Trophoblast cell (in vitro differentiated cells and primary cell): ENCODE data around the gene SPATA33.
A peak's percentile ranks its signal among the peaks of the same experiment; 100 is the strongest.
"Not testable (repeated sequence)": the region's sequence is repeated elsewhere in the genome, so short reads cannot be mapped to it uniquely, and the experiment has no call there.

Experiments used
- DNase-seq, 2 donors: peaks; one replicate each; pipeline ENCODE4 v3.0.0-alpha.2; 2016
- H2AFZ ChIP-seq: 2 replicates; pipeline ENCODE4 v1.6.1; 2013; ENCODE audit warnings: low read length, moderate library complexity, mild to moderate bottlenecking; ENCODE audit not compliant: insufficient read depth, poor library complexity
- H2AK5ac ChIP-seq: 2 replicates; pipeline ENCODE4 v1.6.1; 2013; ENCODE audit warnings: mild to moderate bottlenecking, low read length
- H2BK120ac ChIP-seq: 2 replicates; pipeline ENCODE4 v1.6.1; 2013; ENCODE audit warnings: low read length, mild to moderate bottlenecking, moderate library complexity; ENCODE audit not compliant: insufficient read depth, poor library complexity
- H2BK12ac ChIP-seq: 2 replicates; pipeline ENCODE4 v1.6.1; 2013; ENCODE audit warnings: mild to moderate bottlenecking, low read length, moderate library complexity
- H2BK5ac ChIP-seq: 2 replicates; pipeline ENCODE4 v1.6.1; 2013; ENCODE audit warnings: low read length, low read depth, moderate library complexity, mild to moderate bottlenecking; ENCODE audit not compliant: poor library complexity
- H3K14ac ChIP-seq: 2 replicates; pipeline ENCODE4 v1.6.1; 2013; ENCODE audit warnings: mild to moderate bottlenecking, low read length
- H3K18ac ChIP-seq: 2 replicates; pipeline ENCODE4 v1.6.1; 2013; ENCODE audit warnings: mild to moderate bottlenecking, low read length
- H3K23ac ChIP-seq: 2 replicates; pipeline ENCODE4 v1.6.1; 2013; ENCODE audit warnings: low read length
- H3K27ac ChIP-seq: 2 replicates; pipeline ENCODE4 v1.5.1; 2013; ENCODE audit warnings: low read depth, mild to moderate bottlenecking, inconsistent platforms, low read length, moderate library complexity
- H3K27me3 ChIP-seq: 2 replicates; pipeline ENCODE4 v1.6.1; 2013; ENCODE audit warnings: inconsistent platforms, mild to moderate bottlenecking, low read length, moderate library complexity; ENCODE audit not compliant: insufficient read depth
- H3K36me3 ChIP-seq, 2 experiments: 1 replicate in 1 of 2; 2 replicates in 1 of 2; pipeline ENCODE4 v1.6.1; 2013; ENCODE audit warnings: low read length in 2 of 2, mild to moderate bottlenecking in 2 of 2, moderate library complexity in 1 of 2; ENCODE audit not compliant: insufficient read depth in 2 of 2, control insufficient read depth in 1 of 2
- H3K4ac ChIP-seq: 2 replicates; pipeline ENCODE4 v1.6.1; 2013; ENCODE audit warnings: low read depth, mild to moderate bottlenecking, low read length, moderate library complexity
- H3K4me1 ChIP-seq, 2 experiments: 1 replicate in 1 of 2; 2 replicates in 1 of 2; pipeline ENCODE4 v1.6.1; 2013; ENCODE audit warnings: low read length in 2 of 2, mild to moderate bottlenecking in 2 of 2, moderate library complexity in 1 of 2; ENCODE audit not compliant: insufficient read depth in 2 of 2, control insufficient read depth in 1 of 2
- H3K4me2 ChIP-seq: 2 replicates; pipeline ENCODE4 v1.6.1; 2013; ENCODE audit warnings: inconsistent platforms, mild to moderate bottlenecking, low read length, moderate library complexity
- H3K4me3 ChIP-seq: 2 replicates; pipeline ENCODE4 v1.5.1; 2013; ENCODE audit warnings: mild to moderate bottlenecking, low read depth, low read length, inconsistent platforms
- H3K79me1 ChIP-seq: one replicate; pipeline ENCODE4 v1.6.1; 2013; ENCODE audit warnings: low read length
- H3K79me2 ChIP-seq: 2 replicates; pipeline ENCODE4 v1.6.1; 2013; ENCODE audit warnings: low read length, mild to moderate bottlenecking; ENCODE audit not compliant: control insufficient read depth, insufficient read depth, poor library complexity
- H3K9ac ChIP-seq: 2 replicates; pipeline ENCODE4 v1.6.1; 2013; ENCODE audit warnings: mild to moderate bottlenecking, low read length
- H3K9me3 ChIP-seq: 2 replicates; pipeline ENCODE4 v1.6.1; 2013; ENCODE audit warnings: low read depth, mild to moderate bottlenecking, control low read depth, inconsistent platforms, low read length; ENCODE audit not compliant: insufficient read depth
- H4K12ac ChIP-seq: 2 replicates; pipeline ENCODE4 v1.6.1; 2013; ENCODE audit warnings: low read depth, mild to moderate bottlenecking, low read length, moderate library complexity
- H4K8ac ChIP-seq: 2 replicates; pipeline ENCODE4 v1.6.1; 2013; ENCODE audit warnings: low read depth, mild to moderate bottlenecking, low read length, moderate library complexity
- H4K91ac ChIP-seq: one replicate; pipeline ENCODE4 v1.6.1; 2013; ENCODE audit warnings: low read depth, mild to moderate bottlenecking, low read length, moderate library complexity
- WGBS: extraction: QIAGEN DNeasy Blood & Tissue Kit; methylation state at CpG from one replicate; pipeline ENCODE4 v1.1.7; 2013; ENCODE audit warnings: missing lambda C conversion rate; ENCODE audit not compliant: insufficient read length, insufficient coverage; ENCODE audit errors: extremely low coverage; 5-methylcytosine and 5-hydroxymethylcytosine counted together

Gene SPATA33

GRCh38 chr16:89660146-89660545 is 2.5 kb downstream of the SPATA33 start:
- Histone ChIP-seq H2AK5ac (no peak overlapping the region), H2BK120ac (no peak overlapping the region), H3K4me3 (no peak overlapping the region), H3K4me1 (peaks cover 12 to 13% of the 10 kb centered on the region in 2 experiments), H2AFZ (no peak overlapping the region), H3K18ac (no peak overlapping the region), H3K9me3 (peaks cover 8% of the 10 kb centered on the region), H4K8ac (no peak overlapping the region), H4K91ac (no peak overlapping the region), H3K79me2 (peaks cover 17% of the 10 kb centered on the region), H3K79me1 (peaks cover 6% of the 10 kb centered on the region), H3K23ac (no peak overlapping the region), H3K4me2 (no peak overlapping the region), H3K27ac (no peak overlapping the region), H4K12ac (no peak overlapping the region), H3K9ac (no peak overlapping the region), H3K27me3 (no peaks in the 10 kb centered on the region), H2BK5ac (no peak overlapping the region), H3K14ac (no peak overlapping the region), H3K36me3 (peaks cover 27 to 29% of the 10 kb centered on the region in 2 experiments), H2BK12ac (no peak overlapping the region), H3K4ac (no peak overlapping the region)
- no peak for DNase-seq
- WGBS, result no CpG with 5 or more reads among the region's 7 CpGs

- no peak for DNase-seq
- Histone ChIP-seq H3K14ac (no peak overlapping the region), H2BK12ac (no peak overlapping the region), H3K4me3 (no peak overlapping the region), H3K79me2 (peaks cover 17% of the 10 kb centered on the region), H2BK5ac (no peak overlapping the region), H2BK120ac (no peak overlapping the region), H4K91ac (no peak overlapping the region), H4K12ac (no peak overlapping the region), H3K27ac (no peak overlapping the region), H3K79me1 (peaks cover 6% of the 10 kb centered on the region), H3K4me2 (no peak overlapping the region), H3K27me3 (no peaks in the 10 kb centered on the region), H3K18ac (no peak overlapping the region), H3K36me3 (peaks cover 26 to 31% of the 10 kb centered on the region in 2 experiments), H2AFZ (no peak overlapping the region), H2AK5ac (no peak overlapping the region), H4K8ac (no peak overlapping the region), H3K23ac (no peak overlapping the region), H3K9me3 (peaks cover 10% of the 10 kb centered on the region), H3K9ac (no peak overlapping the region), H3K4ac (no peak overlapping the region), H3K4me1 (peaks cover 12% of the 10 kb centered on the region in 2 experiments)
- WGBS, result no CpG with 5 or more reads among the region's 9 CpGs
Observed at GRCh38 chr16:89661215-89661614, 3.6 kb downstream of the SPATA33 start.

GRCh38 chr16:89664238-89664637 is 6.6 kb downstream of the SPATA33 start:
- not testable (repeated sequence) for H3K4ac ChIP-seq, H3K4me3 ChIP-seq, H3K79me2 ChIP-seq, H4K12ac ChIP-seq, H3K23ac ChIP-seq, H3K14ac ChIP-seq, H3K79me1 ChIP-seq, H2BK5ac ChIP-seq, H2AFZ ChIP-seq, H3K4me1 ChIP-seq, H4K8ac ChIP-seq, H4K91ac ChIP-seq, DNase-seq, H3K27me3 ChIP-seq, H2BK120ac ChIP-seq, H2BK12ac ChIP-seq, H3K4me2 ChIP-seq, H3K27ac ChIP-seq, H3K9ac ChIP-seq, H2AK5ac ChIP-seq, H3K18ac ChIP-seq
- Histone ChIP-seq H3K36me3 (peaks cover 27 to 32% of the 10 kb centered on the region in 2 experiments), H3K9me3 (peaks cover 14% of the 10 kb centered on the region)
- no CpG with 5 or more reads among the region's 11 CpGs for WGBS

GRCh38 chr16:89667000-89667399 is 9.4 kb downstream of the SPATA33 start:
- peak in 1 of 2 donors; percentile 54 for DNase-seq
- H3K14ac ChIP-seq, result not testable (repeated sequence)

More at GRCh38 chr16:89667000-89667399, 9.4 kb downstream of the SPATA33 start:
- H3K4me2 ChIP-seq, H2AK5ac ChIP-seq, H4K8ac ChIP-seq, H3K23ac ChIP-seq, H3K4ac ChIP-seq, H3K27ac ChIP-seq, H4K12ac ChIP-seq, H3K79me2 ChIP-seq, H2BK12ac ChIP-seq, H3K79me1 ChIP-seq, H3K4me3 ChIP-seq, H2BK120ac ChIP-seq, H3K4me1 ChIP-seq, H2BK5ac ChIP-seq, H3K18ac ChIP-seq, H3K27me3 ChIP-seq, H3K9ac ChIP-seq, H2AFZ ChIP-seq, H4K91ac ChIP-seq: not testable (repeated sequence)
- peaks cover 13% of the 10 kb centered on the region for H3K9me3 ChIP-seq
- peaks cover 20 to 21% of the 10 kb centered on the region in 2 experiments for H3K36me3 ChIP-seq
- no CpG with 5 or more reads among the region's 7 CpGs for WGBS
